ENCODE measurements around the gene ABHD16B. TPM values are rescaled to one million over a fixed set of nuclear protein-coding genes. Genes with fewer than 3 reads are reported as not detected.

Gene ABHD16B
- total and polyA plus RNA-seq, 2 of the 13 experiments (the other 11 are each of a cell fraction or from before 2014, with no cell fraction given): not detected

DNA sequence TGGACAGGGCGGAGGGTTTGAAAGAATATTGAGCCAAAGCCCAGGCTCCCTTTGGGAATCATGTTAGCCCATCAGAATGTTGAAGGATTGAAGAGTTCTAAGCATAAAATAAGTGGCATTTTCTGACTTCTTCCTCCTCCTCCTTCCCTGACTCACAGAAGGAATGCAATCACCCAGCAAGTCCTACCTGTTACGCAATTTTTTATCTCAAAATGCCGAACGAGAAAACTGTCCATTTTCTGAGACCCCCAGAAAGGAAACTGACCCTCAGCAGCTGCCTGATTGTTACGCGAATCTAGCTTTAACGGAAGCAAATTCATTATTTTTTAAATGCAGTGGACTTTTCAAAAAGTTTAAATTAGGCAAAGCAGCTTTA lies 28.9 kb downstream of the ABHD16B start:
- no peak overlapping the region for H2AFZ ChIP-seq (ENCODE audit: low read length)
- intact Hi-C loops (cut with micrococcal nuclease; ENCODE audit: unreplicated experiment): no loop called here
- no peak overlapping the region for H3K27ac ChIP-seq (ENCODE audit: extremely low read length, insufficient read depth, low read length)
- H4K20me1 ChIP-seq (ENCODE audit: insufficient read depth, low read length): peaks cover 13% of the 10 kb centered on the region; the same call in 1 of the 2 replicates
- H3K79me2 ChIP-seq (ENCODE audit: insufficient read depth, low read length): peaks cover 2% of the 10 kb centered on the region
- POLR2A ChIA-PET: no interaction called here
- BruUV-seq (replicated peaks): no TSS peak
- peaks cover 38 to 59% of the 10 kb centered on the region in 2 experiments for H3K36me3 ChIP-seq (replicated peaks in 1 of 2; ENCODE audit: control insufficient read depth in 1 of 2, insufficient read depth in 2 of 2, low read length in 2 of 2)
- in situ Hi-C loops (cut with HindIII; ENCODE audit: extremely low pct_ligation_motif_present, low pct_unique_long_range_greater_than_20kb): no loop called here
- ATAC-seq (no peak), DNase-seq (ENCODE audit: low spot score) (no peak), FAIRE-seq (no peak)
- no peaks in the 10 kb centered on the region; a peak in 1 of 5 replicates for H3K27me3 ChIP-seq (ENCODE audit: control insufficient read depth in 1 of 2, insufficient read depth in 2 of 2, low read length in 2 of 2)
- CTCF ChIA-PET (ENCODE audit: low intra/inter-chr PET ratio, low total read pairs): no interaction called here
- peaks cover 7% of the 10 kb centered on the region for H3K4me1 ChIP-seq (ENCODE audit: insufficient read depth, low read length)
- no peak overlapping the region for H3K9ac ChIP-seq (ENCODE audit: insufficient read depth, low read depth, low read length)
- 93% methylated on average over 7 of the region's 7 CpGs for WGBS (ENCODE audit: low lambda C conversion rate)
- TF ChIP-seq CEBPB (IDR thresholded peaks at IDR 0.05; ENCODE audit: borderline replicate concordance, low read depth, low read length): peak; percentile 91
- TF ChIP-seq, protein P1, sequence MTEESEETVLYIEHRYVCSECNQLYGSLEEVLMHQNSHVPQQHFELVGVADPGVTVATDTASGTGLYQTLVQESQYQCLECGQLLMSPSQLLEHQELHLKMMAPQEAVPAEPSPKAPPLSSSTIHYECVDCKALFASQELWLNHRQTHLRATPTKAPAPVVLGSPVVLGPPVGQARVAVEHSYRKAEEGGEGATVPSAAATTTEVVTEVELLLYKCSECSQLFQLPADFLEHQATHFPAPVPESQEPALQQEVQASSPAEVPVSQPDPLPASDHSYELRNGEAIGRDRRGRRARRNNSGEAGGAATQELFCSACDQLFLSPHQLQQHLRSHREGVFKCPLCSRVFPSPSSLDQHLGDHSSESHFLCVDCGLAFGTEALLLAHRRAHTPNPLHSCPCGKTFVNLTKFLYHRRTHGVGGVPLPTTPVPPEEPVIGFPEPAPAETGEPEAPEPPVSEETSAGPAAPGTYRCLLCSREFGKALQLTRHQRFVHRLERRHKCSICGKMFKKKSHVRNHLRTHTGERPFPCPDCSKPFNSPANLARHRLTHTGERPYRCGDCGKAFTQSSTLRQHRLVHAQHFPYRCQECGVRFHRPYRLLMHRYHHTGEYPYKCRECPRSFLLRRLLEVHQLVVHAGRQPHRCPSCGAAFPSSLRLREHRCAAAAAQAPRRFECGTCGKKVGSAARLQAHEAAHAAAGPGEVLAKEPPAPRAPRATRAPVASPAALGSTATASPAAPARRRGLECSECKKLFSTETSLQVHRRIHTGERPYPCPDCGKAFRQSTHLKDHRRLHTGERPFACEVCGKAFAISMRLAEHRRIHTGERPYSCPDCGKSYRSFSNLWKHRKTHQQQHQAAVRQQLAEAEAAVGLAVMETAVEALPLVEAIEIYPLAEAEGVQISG (CRISPR knock-in tag; IDR thresholded peaks at IDR 0.05): no peak
- no peak overlapping the region for H3K4me2 ChIP-seq (ENCODE audit: low read depth, low read length)
- no peaks in the 10 kb centered on the region for H3K9me3 ChIP-seq (ENCODE audit: low read length)
- H3K4me3 ChIP-seq (replicated peaks in 1 of 3; ENCODE audit: insufficient read depth in 1 of 3, low read depth in 2 of 3, low read length in 3 of 3): no peak overlapping the region

DNA sequence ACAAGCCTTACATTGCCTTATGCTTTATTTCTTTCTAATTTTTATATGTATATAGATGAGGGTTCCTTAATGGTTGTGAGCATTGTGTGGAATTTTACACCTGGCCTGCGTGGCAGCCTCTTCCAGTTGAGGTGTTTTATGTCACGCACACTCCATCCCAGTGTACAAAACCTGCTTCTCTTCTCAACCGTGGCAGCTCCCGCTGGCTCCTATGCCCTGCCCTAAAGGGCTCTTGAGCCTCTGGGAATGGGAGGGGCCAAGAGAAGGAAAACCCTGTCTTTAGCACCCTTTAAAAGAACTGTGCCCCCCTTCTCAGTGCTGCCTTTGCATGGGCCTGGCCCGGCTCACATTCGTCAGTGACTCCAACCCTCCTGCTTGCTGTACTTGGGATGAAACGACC lies 29.3 kb downstream of the ABHD16B start:
- H4K20me1 ChIP-seq (ENCODE audit: insufficient read depth, low read length): peaks cover 9% of the 10 kb centered on the region; the same call in 1 of the 2 replicates
- no peak overlapping the region for H2AFZ ChIP-seq (ENCODE audit: low read length)
- peaks cover 34 to 54% of the 10 kb centered on the region in 2 experiments for H3K36me3 ChIP-seq (replicated peaks in 1 of 2; ENCODE audit: control insufficient read depth in 1 of 2, insufficient read depth in 2 of 2, low read length in 2 of 2)
- H3K79me2 ChIP-seq (ENCODE audit: insufficient read depth, low read length): peaks cover 1% of the 10 kb centered on the region
- no peaks in the 10 kb centered on the region; a peak in 1 of 5 replicates for H3K27me3 ChIP-seq (ENCODE audit: control insufficient read depth in 1 of 2, insufficient read depth in 2 of 2, low read length in 2 of 2)
- BruUV-seq (replicated peaks): TSS peak; percentile 50
- ChIA-PET POLR2A (no interaction called here), CTCF (ENCODE audit: low intra/inter-chr PET ratio, low total read pairs) (no interaction called here)
- no peak overlapping the region for H3K4me3 ChIP-seq (replicated peaks in 1 of 3; ENCODE audit: insufficient read depth in 1 of 3, low read depth in 2 of 3, low read length in 3 of 3)
- no peak for FAIRE-seq
- DNase-seq (ENCODE audit: low spot score): no peak
- in situ Hi-C loops (cut with HindIII; ENCODE audit: extremely low pct_ligation_motif_present, low pct_unique_long_range_greater_than_20kb) (no loop called here), intact Hi-C loops (cut with micrococcal nuclease; ENCODE audit: unreplicated experiment) (no loop called here)
- H3K4me2 ChIP-seq (ENCODE audit: low read depth, low read length): no peak overlapping the region
- H3K9me3 ChIP-seq (ENCODE audit: low read length): no peaks in the 10 kb centered on the region
- H3K4me1 ChIP-seq (ENCODE audit: insufficient read depth, low read length): peaks cover 7% of the 10 kb centered on the region
- 97% methylated on average over 7 of the region's 7 CpGs for WGBS (ENCODE audit: low lambda C conversion rate)
- no peak overlapping the region for H3K27ac ChIP-seq (ENCODE audit: extremely low read length, insufficient read depth, low read length)
- TF ChIP-seq, protein P2, sequence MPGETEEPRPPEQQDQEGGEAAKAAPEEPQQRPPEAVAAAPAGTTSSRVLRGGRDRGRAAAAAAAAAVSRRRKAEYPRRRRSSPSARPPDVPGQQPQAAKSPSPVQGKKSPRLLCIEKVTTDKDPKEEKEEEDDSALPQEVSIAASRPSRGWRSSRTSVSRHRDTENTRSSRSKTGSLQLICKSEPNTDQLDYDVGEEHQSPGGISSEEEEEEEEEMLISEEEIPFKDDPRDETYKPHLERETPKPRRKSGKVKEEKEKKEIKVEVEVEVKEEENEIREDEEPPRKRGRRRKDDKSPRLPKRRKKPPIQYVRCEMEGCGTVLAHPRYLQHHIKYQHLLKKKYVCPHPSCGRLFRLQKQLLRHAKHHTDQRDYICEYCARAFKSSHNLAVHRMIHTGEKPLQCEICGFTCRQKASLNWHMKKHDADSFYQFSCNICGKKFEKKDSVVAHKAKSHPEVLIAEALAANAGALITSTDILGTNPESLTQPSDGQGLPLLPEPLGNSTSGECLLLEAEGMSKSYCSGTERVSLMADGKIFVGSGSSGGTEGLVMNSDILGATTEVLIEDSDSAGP (CRISPR knock-in tag; IDR thresholded peaks at IDR 0.05; ENCODE audit: borderline replicate concordance): 0 out of 2 replicates have a peak, but pooled peaks have one; percentile 24
- TF ChIP-seq NFE2L1 (CRISPR knock-in tag; IDR thresholded peaks at IDR 0.05; ENCODE audit: borderline replicate concordance): no peak
- H3K9ac ChIP-seq (ENCODE audit: insufficient read depth, low read depth, low read length): no peak overlapping the region
- no peak for ATAC-seq

Data from HepG2 (cell line).